CD14-positive monocyte (primary cell): ENCODE data around the gene AK6. TPM values are rescaled to one million over a fixed set of nuclear protein-coding genes. Genes with fewer than 3 reads are reported as not detected.

Experiments
- DNase-seq, 3 donors: peaks; one replicate each; pipeline ENCODE4 v3.0.0-alpha.2; 2011 to 2022
- H2AFZ ChIP-seq: 2 replicates; pipeline ENCODE4 v1.6.0; 2012; ENCODE audit warnings: mild to moderate bottlenecking, low read depth, low read length, inconsistent platforms; ENCODE audit not compliant: insufficient read depth, poor library complexity, severe bottlenecking
- H3K27ac ChIP-seq, 2 donors: 1 replicate in 1 of 2; 2 replicates in 1 of 2; pipeline ENCODE4 v1.5.1; 2012 to 2013; ENCODE audit warnings: low read length in 2 of 2, control low read depth in 1 of 2, inconsistent platforms in 1 of 2, low read depth in 1 of 2, mild to moderate bottlenecking in 1 of 2
- H3K27me3 ChIP-seq, 2 donors: one replicate each; pipeline versions ENCODE4 v1.6.0 to v1.6.1; 2011 to 2013; ENCODE audit warnings: low read length in 2 of 2; ENCODE audit not compliant: control insufficient read depth in 2 of 2, insufficient read depth in 2 of 2
- H3K36me3 ChIP-seq, 2 donors: replicated peaks in 1 of 2; 1 replicate in 1 of 2; 2 replicates in 1 of 2; pipeline versions ENCODE4 v1.5.1 to v1.6.1; 2012 to 2013; ENCODE audit warnings: low read length in 2 of 2, control low read depth in 1 of 2, inconsistent platforms in 1 of 2, mild to moderate bottlenecking in 1 of 2; ENCODE audit not compliant: insufficient read depth in 2 of 2, control insufficient read depth in 1 of 2
- H3K4me1 ChIP-seq, 2 donors: 1 replicate in 1 of 2; 2 replicates in 1 of 2; pipeline versions ENCODE4 v1.5.1 to v1.6.1; 2012 to 2013; ENCODE audit warnings: low read length in 2 of 2, control low read depth in 1 of 2, inconsistent platforms in 1 of 2, mild to moderate bottlenecking in 1 of 2, moderate library complexity in 1 of 2; ENCODE audit not compliant: insufficient read depth in 2 of 2, control insufficient read depth in 1 of 2
- H3K4me2 ChIP-seq: replicated peaks from 2 replicates; pipeline ENCODE3; 2012; ENCODE audit warnings: low read length, moderate library complexity, mild to moderate bottlenecking; ENCODE audit not compliant: poor library complexity, severe bottlenecking; ENCODE audit errors: extremely low read depth
- H3K4me3 ChIP-seq, 3 experiments: fragments of 200-600 bp in 1 of 3; sonication (generic) in 1 of 3; replicated peaks in 1 of 3; 1 replicate in 2 of 3; 2 replicates in 1 of 3; pipeline ENCODE4 v1.5.1; 2011 to 2013; ENCODE audit warnings: low read length in 3 of 3, mild to moderate bottlenecking in 3 of 3, control low read depth in 2 of 3, low read depth in 2 of 3, inconsistent platforms in 1 of 3, moderate library complexity in 1 of 3
- H3K79me2 ChIP-seq: 2 replicates; pipeline ENCODE4 v1.6.0; 2012; ENCODE audit warnings: mild to moderate bottlenecking, control low read depth, inconsistent platforms, low read length, moderate library complexity; ENCODE audit not compliant: insufficient read depth
- H3K9ac ChIP-seq: 2 replicates; pipeline ENCODE4 v1.6.0; 2017; ENCODE audit warnings: low read length, mild to moderate bottlenecking; ENCODE audit not compliant: insufficient read depth, poor library complexity, severe bottlenecking
- H3K9me3 ChIP-seq, 2 donors: replicated peaks in 1 of 2; 1 replicate in 1 of 2; 2 replicates in 1 of 2; pipeline versions ENCODE4 v1.5.1 to v1.6.1; 2012 to 2013; ENCODE audit warnings: low read length in 2 of 2, control low read depth in 1 of 2; ENCODE audit not compliant: control insufficient read depth in 1 of 2, insufficient read depth in 1 of 2
- H4K20me1 ChIP-seq: 2 replicates; pipeline ENCODE4 v1.6.0; 2012; ENCODE audit warnings: mild to moderate bottlenecking, low read length, control low read depth, moderate library complexity; ENCODE audit not compliant: insufficient read depth
- H3K27ac Mint-ChIP-seq, 7 donors: one replicate each; pipeline ENCODE4 v1.8.0; 2020; ENCODE audit warnings: mild to moderate bottlenecking in 7 of 7, mixed read lengths in 7 of 7, moderate library complexity in 6 of 7, inconsistent platforms in 2 of 7
- H3K27me3 Mint-ChIP-seq, 3 donors: one replicate each; pipeline ENCODE4 v1.8.0; 2021 to 2022; ENCODE audit warnings: low read depth in 3 of 3, mild to moderate bottlenecking in 3 of 3, mixed read lengths in 3 of 3, moderate library complexity in 3 of 3, inconsistent platforms in 1 of 3
- H3K36me3 Mint-ChIP-seq, 2 donors: one replicate each; pipeline ENCODE4 v1.8.0; 2020; ENCODE audit warnings: mixed read lengths in 2 of 2, inconsistent platforms in 1 of 2, mild to moderate bottlenecking in 1 of 2
- H3K4me1 Mint-ChIP-seq: one replicate; pipeline ENCODE4 v1.8.0; 2020; ENCODE audit warnings: mild to moderate bottlenecking, mixed read lengths
- H3K4me3 Mint-ChIP-seq, 2 donors: one replicate each; pipeline ENCODE4 v1.8.0; 2020; ENCODE audit warnings: mild to moderate bottlenecking in 2 of 2, mixed read lengths in 2 of 2, moderate library complexity in 1 of 2
- H3K9me3 Mint-ChIP-seq, 7 donors: one replicate each; pipeline ENCODE4 v1.8.0; 2020 to 2022; ENCODE audit warnings: mixed read lengths in 7 of 7, mild to moderate bottlenecking in 6 of 7, moderate library complexity in 6 of 7, inconsistent platforms in 2 of 7
- CTCF ChIP-seq: fragments of 200-600 bp; IDR thresholded peaks from one replicate; pipeline ENCODE4 v1.8.0; 2022; ENCODE audit warnings: antibody characterized with exemption, mild to moderate bottlenecking
- WGBS: methylation state at CpG from one replicate; pipeline ENCODE4 v1.1.5; 2013; ENCODE audit warnings: missing lambda C conversion rate; ENCODE audit not compliant: insufficient coverage; 5-methylcytosine and 5-hydroxymethylcytosine counted together
- intact Hi-C, 2 donors: fragments of 100-400 bp; cut with micrococcal nuclease; formaldehyde crosslinking; loops; one replicate each; pipeline versions ENCODE4 v1.15.0 to v1.15.1; 2023
- polyA plus RNA-seq, 3 donors: library from polyadenylated mRNA; depleted of rRNA in 1 of 3; unstranded in 2 of 3; stranded (reverse) in 1 of 3; fragments of 300-500 nt in 2 of 3; fragments of >200 nt in 1 of 3; fragmentation: Illumina TruSeq in 2 of 3; gene quantifications; 1 replicate in 2 of 3; 2 replicates in 1 of 3; pipeline ENCODE4 v1.2.3, GENCODE V29; 2012 to 2021

Gene AK6
- polyA plus RNA-seq, 3 donors = 7.6 to 50.3 (median 30.6) TPM

GRCh38 chr5:69308046-69308553 is 61.2 kb downstream of the AK6 start:
- no CpG with 5 or more reads among the region's 3 CpGs for WGBS

GRCh38 chr5:69305512-69305911 is 63.8 kb downstream of the AK6 start:
- Histone ChIP-seq H3K4me3 (no peak overlapping the region), H3K36me3 (peaks cover 12 to 53% of the 10 kb centered on the region in 2 donors), H3K4me2 (no peak overlapping the region), H4K20me1 (no peaks in the 10 kb centered on the region), H3K27ac (no peak overlapping the region), H3K4me1 (no peaks in the 10 kb centered on the region), H3K79me2 (no peaks in the 10 kb centered on the region), H3K9ac (no peak overlapping the region), H3K27me3 (no peaks in the 10 kb centered on the region), H2AFZ (no peak overlapping the region), H3K9me3 (peaks cover 5 to 7% of the 10 kb centered on the region in 2 donors)
- no peaks in the 10 kb centered on the region for H3K4me1 Mint-ChIP-seq
- intact Hi-C loops = no loop called here
- H3K36me3 Mint-ChIP-seq = peaks cover 51 to 67% of the 10 kb centered on the region in 2 donors
- H3K9me3 Mint-ChIP-seq = peaks cover 5 to 18% (median 16%) of the 10 kb centered on the region in 7 donors
- DNase-seq = no peak
- TF ChIP-seq CTCF = no peak
- WGBS = 97% methylated on average over 6 of the region's 8 CpGs
- no peaks in the 10 kb centered on the region for H3K27me3 Mint-ChIP-seq
- no peak overlapping the region for H3K27ac Mint-ChIP-seq
- H3K4me3 Mint-ChIP-seq = no peak overlapping the region

More at GRCh38 chr5:69308046-69308553, 61.2 kb downstream of the AK6 start:
- Histone ChIP-seq H3K79me2 (no peaks in the 10 kb centered on the region), H3K27ac (no peak overlapping the region), H3K36me3 (peaks cover 16 to 68% of the 10 kb centered on the region in 2 donors), H3K4me3 (no peak overlapping the region), H3K4me2 (no peak overlapping the region), H4K20me1 (no peaks in the 10 kb centered on the region), H3K9ac (no peak overlapping the region), H3K9me3 (peaks cover 5 to 7% of the 10 kb centered on the region in 2 donors), H3K27me3 (no peaks in the 10 kb centered on the region), H3K4me1 (no peaks in the 10 kb centered on the region), H2AFZ (no peak overlapping the region)
- H3K27ac Mint-ChIP-seq = no peak overlapping the region
- peaks cover 0 to 2% (median 0%) of the 10 kb centered on the region in 3 donors for H3K27me3 Mint-ChIP-seq
- intact Hi-C loops = no loop called here
- TF ChIP-seq CTCF = no peak
- H3K36me3 Mint-ChIP-seq = peaks cover 61 to 71% of the 10 kb centered on the region in 2 donors
- peaks cover 8% of the 10 kb centered on the region for H3K4me1 Mint-ChIP-seq
- peaks cover 5 to 18% (median 16%) of the 10 kb centered on the region in 7 donors for H3K9me3 Mint-ChIP-seq
- no peak overlapping the region for H3K4me3 Mint-ChIP-seq
- no peak for DNase-seq

Other genes with a start within 250 kb of the AK6 start
- 1 to 10 TPM in 2 of 3 donors, under 1 TPM in 1; 0.64 to 2.6 (median 1.6) TPM for gene CCNB1, start 202.4 kb downstream of the AK6 start, polyA plus RNA-seq
- gene CENPH, start 179.9 kb downstream of the AK6 start, polyA plus RNA-seq = under 1 TPM; 0.57 to 0.73 (median 0.61) TPM
- gene CDK7, start 134.6 kb downstream of the AK6 start, polyA plus RNA-seq = 10 to 100 TPM; 12.4 to 20.4 (median 14.4) TPM
- 1 to 10 TPM in 2 of 3 donors, under 1 TPM in 1; 0.98 to 2.6 (median 1.6) TPM for gene CCDC125, start 36.7 kb downstream of the AK6 start, polyA plus RNA-seq
- 100 to 1,000 TPM in 2 of 3 donors, 10 to 100 TPM in 1; 50.2 to 156 (median 143) TPM for gene TAF9, start within 50 bp of the AK6 start, polyA plus RNA-seq
- gene RAD17, start 298 bp upstream of the AK6 start, polyA plus RNA-seq = 10 to 100 TPM in 1 of 3 donors, 1 to 10 TPM in 2; 9.1 to 11.6 (median 9.6) TPM
- gene MARVELD2, start 45.6 kb upstream of the AK6 start, polyA plus RNA-seq = under 1 TPM in 1 of 3 donors, not detected in 2; 0.15 TPM
- gene OCLN, start 123.3 kb upstream of the AK6 start, polyA plus RNA-seq = under 1 TPM in 2 of 3 donors, not detected in 1; 0.03 to 0.15 TPM
- 10 to 100 TPM; 11.0 to 14.4 (median 13.5) TPM for gene GTF2H2C, start 190.7 kb upstream of the AK6 start, polyA plus RNA-seq